H9 (cell line): ENCODE results near the gene SLX4. TPM values are rescaled to one million over a fixed set of nuclear protein-coding genes. Genes with fewer than 3 reads are reported as not detected.

Experiments used
- DNase-seq: peaks from one replicate; pipeline ENCODE4 v3.0.0-alpha.2; 2017
- H2AFZ ChIP-seq: one replicate; pipeline ENCODE4 v1.6.1; 2013; ENCODE audit warnings: mild to moderate bottlenecking, low read length, control low read depth, moderate library complexity
- H2AK5ac ChIP-seq: 2 replicates; pipeline ENCODE4 v1.6.1; 2013; ENCODE audit warnings: low read length, control low read depth, mixed read lengths; ENCODE audit not compliant: insufficient read length
- H2BK120ac ChIP-seq: one replicate; pipeline ENCODE4 v1.6.1; 2013; ENCODE audit warnings: low read depth, mild to moderate bottlenecking, low read length, control low read depth, inconsistent platforms; ENCODE audit not compliant: poor library complexity, severe bottlenecking
- H2BK12ac ChIP-seq: 2 replicates; pipeline ENCODE4 v1.6.1; 2013; ENCODE audit warnings: low read length, control low read depth, mixed read lengths, low read depth; ENCODE audit not compliant: insufficient read length
- H2BK15ac ChIP-seq: 2 replicates; pipeline ENCODE4 v1.6.1; 2013; ENCODE audit warnings: low read depth, low read length, control low read depth
- H2BK20ac ChIP-seq: one replicate; pipeline ENCODE4 v1.6.1; 2013; ENCODE audit warnings: low read depth, mild to moderate bottlenecking, low read length, control low read depth, inconsistent platforms; ENCODE audit not compliant: poor library complexity, severe bottlenecking
- H2BK5ac ChIP-seq: 2 replicates; pipeline ENCODE4 v1.6.1; 2013; ENCODE audit warnings: low read length, control low read depth, mixed read lengths; ENCODE audit not compliant: insufficient read length
- H3K14ac ChIP-seq: 2 replicates; pipeline ENCODE4 v1.6.1; 2013; ENCODE audit warnings: low read length, control low read depth; ENCODE audit not compliant: insufficient read depth
- H3K18ac ChIP-seq: 2 replicates; pipeline ENCODE4 v1.6.1; 2013; ENCODE audit warnings: low read depth, mild to moderate bottlenecking, mixed read lengths, low read length, control low read depth; ENCODE audit not compliant: insufficient read length
- H3K23ac ChIP-seq: 2 replicates; pipeline ENCODE4 v1.6.1; 2013; ENCODE audit warnings: low read length, control low read depth, mixed read lengths, low read depth; ENCODE audit not compliant: insufficient read length
- H3K23me2 ChIP-seq: 2 replicates; pipeline ENCODE4 v1.6.1; 2013; ENCODE audit warnings: low read depth, mild to moderate bottlenecking, mixed read lengths, low read length, control low read depth; ENCODE audit not compliant: insufficient read length, poor library complexity, severe bottlenecking
- H3K27ac ChIP-seq: 2 replicates; pipeline ENCODE4 v1.5.1; 2013; ENCODE audit warnings: low read length, control low read depth, mixed read lengths, low read depth; ENCODE audit not compliant: insufficient read length
- H3K27me3 ChIP-seq: 2 replicates; pipeline ENCODE4 v1.6.1; 2013; ENCODE audit warnings: low read length, control low read depth, inconsistent platforms; ENCODE audit not compliant: insufficient read depth
- H3K4ac ChIP-seq: 2 replicates; pipeline ENCODE4 v1.6.1; 2013; ENCODE audit warnings: low read depth, mild to moderate bottlenecking, control low read depth, inconsistent platforms, low read length, moderate library complexity
- H3K4me1 ChIP-seq: 2 replicates; pipeline ENCODE4 v1.6.1; 2013; ENCODE audit warnings: low read length, control low read depth, inconsistent platforms; ENCODE audit not compliant: insufficient read depth
- H3K4me2 ChIP-seq: 2 replicates; pipeline ENCODE4 v1.6.1; 2013; ENCODE audit warnings: low read length, control low read depth, mixed read lengths; ENCODE audit not compliant: insufficient read length, insufficient read depth
- H3K56ac ChIP-seq: 2 replicates; pipeline ENCODE4 v1.6.1; 2013; ENCODE audit warnings: low read depth, mild to moderate bottlenecking, mixed read lengths, low read length, control low read depth; ENCODE audit not compliant: insufficient read length
- H3K79me1 ChIP-seq: 2 replicates; pipeline ENCODE4 v1.6.1; 2013; ENCODE audit warnings: low read depth, mild to moderate bottlenecking, moderate library complexity, low read length, control low read depth, inconsistent platforms; ENCODE audit not compliant: insufficient read depth, poor library complexity, severe bottlenecking
- H3K79me2 ChIP-seq: 2 replicates; pipeline ENCODE4 v1.6.1; 2013; ENCODE audit warnings: low read length, control low read depth, inconsistent platforms; ENCODE audit not compliant: insufficient read depth
- H3K9ac ChIP-seq: 2 replicates; pipeline ENCODE4 v1.6.1; 2013; ENCODE audit warnings: low read length, control low read depth, mixed read lengths; ENCODE audit not compliant: insufficient read length; ENCODE audit errors: extremely low read depth
- H3K9me3 ChIP-seq: one replicate; pipeline ENCODE4 v1.6.1; 2013; ENCODE audit warnings: low read depth, low read length, inconsistent platforms; ENCODE audit not compliant: control insufficient read depth
- H3T11ph ChIP-seq: one replicate; pipeline ENCODE4 v1.6.1; 2013; ENCODE audit warnings: mild to moderate bottlenecking, low read length, control low read depth, inconsistent platforms
- H4K20me1 ChIP-seq: one replicate; pipeline ENCODE4 v1.6.1; 2013; ENCODE audit not compliant: control insufficient read depth, insufficient read length, insufficient read depth
- H4K5ac ChIP-seq: 2 replicates; pipeline ENCODE4 v1.6.1; 2013; ENCODE audit warnings: low read depth, mild to moderate bottlenecking, mixed read lengths, low read length, control low read depth; ENCODE audit not compliant: insufficient read length
- H4K8ac ChIP-seq: replicated peaks from 2 replicates; pipeline ENCODE4 v1.6.1; 2013; ENCODE audit warnings: low read length, control low read depth, mixed read lengths, low read depth; ENCODE audit not compliant: insufficient read length
- H4K91ac ChIP-seq: 2 replicates; pipeline ENCODE4 v1.6.1; 2013; ENCODE audit warnings: low read depth, mild to moderate bottlenecking, moderate library complexity, mixed read lengths, low read length, control low read depth; ENCODE audit not compliant: insufficient read length
- H3K27ac Mint-ChIP-seq, 3 experiments: 2 replicates in 2 of 3; 3 replicates in 1 of 3; pipeline ENCODE4 v1.8.0; 2020 to 2021; ENCODE audit warnings: mixed read lengths in 3 of 3, mild to moderate bottlenecking in 1 of 3, moderate library complexity in 1 of 3
- H3K27me3 Mint-ChIP-seq: 2 replicates; pipeline ENCODE4 v1.8.0; 2021; ENCODE audit warnings: low read depth, mild to moderate bottlenecking, moderate library complexity, mixed read lengths
- H3K36me3 Mint-ChIP-seq, 3 experiments: 2 replicates in 2 of 3; 3 replicates in 1 of 3; pipeline ENCODE4 v1.8.0; 2020 to 2021; ENCODE audit warnings: low read depth in 3 of 3, mixed read lengths in 3 of 3; ENCODE audit not compliant: insufficient read depth in 1 of 3
- H3K4me1 Mint-ChIP-seq, 2 experiments: 2 replicates each; pipeline ENCODE4 v1.8.0; 2020; ENCODE audit warnings: mixed read lengths in 2 of 2
- H3K4me3 Mint-ChIP-seq, 2 experiments: 2 replicates in 1 of 2; 3 replicates in 1 of 2; pipeline ENCODE4 v1.8.0; 2020 to 2021; ENCODE audit warnings: mild to moderate bottlenecking in 2 of 2, mixed read lengths in 2 of 2, moderate library complexity in 1 of 2
- H3K9me3 Mint-ChIP-seq, 2 experiments: 2 replicates in 1 of 2; 3 replicates in 1 of 2; pipeline ENCODE4 v1.8.0; 2020; ENCODE audit warnings: mild to moderate bottlenecking in 2 of 2, mixed read lengths in 2 of 2, moderate library complexity in 1 of 2
- CTCF ChIP-seq: fragments of 200-600 bp; sonication (generic); conservative IDR thresholded peaks from 3 replicates; pipeline ENCODE4 v1.8.0; 2021; ENCODE audit warnings: antibody characterized with exemption, mild to moderate bottlenecking
- WGBS: extraction: QIAGEN DNeasy Blood & Tissue Kit; methylation state at CpG from one replicate; pipeline ENCODE4 v1.1.7; 2013; ENCODE audit warnings: missing lambda C conversion rate, low lambda C conversion rate, mixed read lengths; ENCODE audit not compliant: insufficient read length; ENCODE audit errors: extremely low coverage; 5-methylcytosine and 5-hydroxymethylcytosine counted together
- total RNA-seq: library from RNA; stranded (reverse); gene quantifications from 2 replicates; pipeline ENCODE4 v1.2.1, GENCODE V29; 2021

The SLX4 gene
- total RNA-seq, 1 experiment from 2014 or later, result 9.9 TPM

GRCh38 chr16:3655396-3656159 lies 44.2 kb upstream of the SLX4 start:
- no peak overlapping the region for H3K4me3 Mint-ChIP-seq
- H3K4ac ChIP-seq, result no peak overlapping the region

More at GRCh38 chr16:3655396-3656159, 44.2 kb upstream of the SLX4 start:
- Histone ChIP-seq H2BK15ac (no peak overlapping the region), H3K56ac (no peak overlapping the region), H3K9me3 (no peaks in the 10 kb centered on the region), H2BK120ac (no peak overlapping the region), H3T11ph (no peak overlapping the region), H3K4me1 (peaks cover 2% of the 10 kb centered on the region; the same call in 1 of the 2 replicates), H4K20me1 (peaks cover 2% of the 10 kb centered on the region), H3K79me2 (no peaks in the 10 kb centered on the region), H3K23ac (no peak overlapping the region), H2BK20ac (no peak overlapping the region), H3K9ac (no peak overlapping the region), H4K91ac (no peak overlapping the region), H2BK12ac (no peak overlapping the region), H2AFZ (no peak overlapping the region), H3K79me1 (no peaks in the 10 kb centered on the region), H3K4me2 (no peak overlapping the region), H2BK5ac (no peak overlapping the region), H3K14ac (no peak overlapping the region; the same call in 1 of the 2 replicates), H3K27ac (no peak overlapping the region), H4K8ac (no peak overlapping the region), H3K18ac (no peak overlapping the region), H2AK5ac (no peak overlapping the region), H3K27me3 (no peaks in the 10 kb centered on the region), H4K5ac (no peak overlapping the region), H3K23me2 (no peaks in the 10 kb centered on the region)
- Mint-ChIP-seq H3K27ac (peak overlapping the region in 1 of 3 experiments; percentile 75; a peak in 1 of 7 replicates), H3K4me1 (peaks cover 20 to 26% of the 10 kb centered on the region in 2 experiments), H3K36me3 (peaks cover 40 to 79% (median 60%) of the 10 kb centered on the region in 3 experiments), H3K27me3 (no peaks in the 10 kb centered on the region), H3K9me3 (no peaks in the 10 kb centered on the region)
- WGBS, result no CpG with 5 or more reads among the region's 21 CpGs
- TF ChIP-seq CTCF, result no peak
- no peak for DNase-seq
